Measurements from ENCODE around the gene RIMS3. TPM values are rescaled to one million over a fixed set of nuclear protein-coding genes. Genes with fewer than 3 reads are reported as not detected.

Gene RIMS3
- total RNA-seq, 1 donor from 2014 or later = 5.8 TPM

DNA sequence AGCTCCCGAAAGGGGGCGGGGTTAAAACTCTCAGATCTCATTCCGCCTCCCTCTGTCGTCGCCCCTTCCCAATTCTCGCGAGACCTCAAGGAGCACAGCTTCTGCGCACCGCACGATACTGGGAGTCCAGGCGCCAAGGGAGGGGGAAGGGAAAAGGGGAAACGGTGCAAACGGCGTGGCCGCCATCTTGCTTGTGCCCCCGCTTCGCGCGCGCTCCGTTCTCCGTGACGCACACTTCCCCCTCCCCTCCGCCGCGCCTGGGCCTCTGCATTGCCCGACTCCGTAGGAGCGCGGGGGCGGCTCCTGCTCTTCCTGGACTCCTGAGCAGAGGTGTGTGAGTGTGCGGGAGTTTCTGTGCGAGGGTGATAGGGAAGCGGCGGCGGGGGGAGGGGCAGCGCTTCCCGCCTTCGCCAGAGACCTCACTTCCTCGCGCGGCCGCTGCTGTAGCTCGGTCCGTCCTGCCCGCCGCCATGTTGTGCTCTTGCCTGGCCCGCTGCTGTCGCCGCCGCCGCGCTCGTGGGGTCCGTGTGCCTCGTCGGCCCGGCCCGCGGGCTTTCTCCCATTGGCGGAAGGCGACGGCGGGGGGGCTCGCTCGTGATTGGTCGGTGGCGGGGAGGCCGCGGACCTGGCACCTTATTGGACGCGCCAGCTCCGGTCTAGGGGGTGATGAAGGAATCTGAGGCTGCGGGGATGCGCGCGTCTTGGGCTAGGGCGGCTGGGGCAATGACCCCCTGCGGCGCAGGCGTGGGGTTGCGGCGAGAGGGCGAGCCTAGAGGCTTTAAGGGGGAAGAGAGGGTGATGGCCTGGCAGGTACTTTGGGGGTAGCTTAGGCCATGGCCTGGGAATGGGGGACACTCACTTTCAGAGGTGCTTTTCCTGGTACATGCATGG, 26.3 kb upstream of the RIMS3 start, which contains the start of gene NFYC:
Gene NFYC (plus strand): TSS at position 167 of the 891 bp plus-strand sequence. CDS start 47,140 bp downstream, outside the sequence.
- peak; percentile 100 for DNase-seq (ENCODE audit: low spot score)

DNA sequence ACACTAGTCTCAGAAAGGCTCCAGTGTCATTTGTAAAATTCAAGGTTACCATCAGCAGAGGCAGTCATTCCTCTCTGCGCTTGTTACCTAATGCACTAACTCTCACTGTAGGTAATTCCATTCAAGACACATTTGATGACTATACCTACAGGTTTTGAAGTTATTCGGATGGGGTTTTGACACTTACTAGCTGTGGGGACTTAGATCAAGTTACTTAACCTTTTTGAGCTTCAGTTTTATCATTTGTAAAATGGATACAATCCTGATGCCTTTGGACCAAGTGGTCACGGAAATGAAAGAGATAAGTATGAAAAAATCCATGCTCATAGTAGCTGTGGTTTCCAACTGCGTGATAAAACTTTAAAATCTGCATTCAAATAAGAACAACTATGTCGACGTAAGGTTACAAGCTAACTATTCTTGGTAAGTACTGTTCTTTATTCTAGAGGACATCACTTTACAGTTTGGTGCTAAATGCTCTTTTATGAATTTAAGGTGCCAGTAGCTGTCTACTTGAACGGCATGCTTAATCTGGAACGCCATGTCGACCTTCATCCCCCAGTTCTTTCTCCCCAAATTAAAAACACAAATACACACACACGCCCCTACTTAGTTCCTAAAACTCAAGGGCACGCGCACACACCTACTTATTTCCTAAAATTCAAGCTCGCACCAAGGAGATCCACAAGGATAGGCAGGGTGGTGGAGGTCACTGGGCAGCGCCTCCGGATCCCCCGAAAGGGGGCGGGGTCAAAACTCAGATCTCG, 25.5 kb upstream of the RIMS3 start:
- no peak for DNase-seq (ENCODE audit: low spot score)

DNA sequence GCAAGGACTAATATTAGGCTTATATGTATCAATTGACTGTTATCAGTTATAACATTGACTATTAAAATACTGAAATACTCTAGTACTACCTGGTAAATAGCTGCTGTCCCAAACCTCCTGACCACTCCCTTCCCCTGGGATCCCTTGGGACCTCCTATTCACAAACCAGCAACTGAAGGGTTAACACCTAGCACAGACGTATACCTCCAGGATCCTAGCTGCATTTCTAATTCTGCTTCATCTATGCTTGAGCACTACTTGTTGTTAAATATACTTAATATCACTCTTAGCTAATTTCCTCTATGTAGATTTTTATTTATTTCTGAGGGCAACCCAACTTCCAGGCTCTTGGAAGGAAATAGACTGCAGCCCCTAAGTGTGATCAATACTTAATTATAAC, 24.3 kb upstream of the RIMS3 start:
- DNase-seq (ENCODE audit: low spot score) = no peak

DNA sequence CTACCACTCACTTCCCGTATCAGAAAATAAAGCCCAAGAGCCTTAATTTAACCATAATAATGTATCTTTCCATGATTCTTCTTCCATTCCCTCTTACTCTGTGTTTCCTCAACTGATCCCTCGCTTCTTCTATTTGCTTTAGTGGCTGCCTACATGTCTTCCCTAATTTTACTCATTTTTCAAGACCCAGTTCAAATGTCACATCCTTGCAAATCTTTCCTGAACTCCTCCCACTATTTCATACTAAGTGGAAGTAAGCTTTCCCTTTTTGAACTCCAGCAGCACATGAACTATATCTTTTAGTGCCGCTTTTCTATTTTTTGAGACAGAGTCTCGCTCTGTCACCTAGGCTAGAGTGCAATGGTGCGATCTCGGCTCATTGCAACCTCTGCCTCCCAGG, 22.2 kb upstream of the RIMS3 start:
- DNase-seq (ENCODE audit: low spot score) = no peak

DNA sequence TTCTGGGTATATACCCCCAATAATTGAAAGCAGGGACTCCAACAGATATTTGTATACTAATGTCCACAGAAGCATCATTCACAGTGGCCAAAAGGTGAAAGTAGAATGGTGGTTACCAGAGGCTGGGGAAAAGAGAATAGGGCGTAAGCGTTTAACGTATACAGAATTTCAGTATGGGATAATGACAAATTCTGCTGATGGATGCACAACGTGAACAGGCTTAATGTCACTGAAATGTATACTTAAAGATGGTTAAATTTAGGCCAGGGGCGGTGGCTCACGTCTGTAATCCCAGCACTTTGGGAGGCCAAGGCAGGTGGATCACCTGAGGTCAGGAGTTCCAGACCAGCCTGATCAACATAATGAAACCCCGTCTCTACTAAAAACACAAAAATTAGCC, 21.6 kb upstream of the RIMS3 start:
- DNase-seq (ENCODE audit: low spot score) = no peak

DNA sequence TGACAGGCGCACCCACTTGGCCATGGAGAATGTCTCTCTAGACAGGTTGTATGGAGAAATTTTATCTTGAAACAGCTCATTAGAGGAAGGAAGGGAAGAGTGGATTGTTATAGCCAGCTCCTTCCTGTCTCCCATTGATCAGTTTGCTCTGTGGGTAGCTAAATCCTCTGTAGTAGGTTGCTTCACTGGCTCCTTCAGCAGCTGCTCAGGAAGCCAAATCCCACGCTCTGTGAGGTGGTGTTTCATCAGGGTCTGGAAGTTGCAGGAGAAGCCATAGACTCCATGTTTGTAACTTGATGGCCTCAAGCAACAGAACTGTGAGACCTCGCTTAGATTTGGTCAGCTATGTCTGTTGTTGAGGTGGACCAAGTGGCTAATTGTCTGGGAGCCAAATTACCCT, 19.2 kb upstream of the RIMS3 start:
- DNase-seq (ENCODE audit: low spot score) = no peak

DNA sequence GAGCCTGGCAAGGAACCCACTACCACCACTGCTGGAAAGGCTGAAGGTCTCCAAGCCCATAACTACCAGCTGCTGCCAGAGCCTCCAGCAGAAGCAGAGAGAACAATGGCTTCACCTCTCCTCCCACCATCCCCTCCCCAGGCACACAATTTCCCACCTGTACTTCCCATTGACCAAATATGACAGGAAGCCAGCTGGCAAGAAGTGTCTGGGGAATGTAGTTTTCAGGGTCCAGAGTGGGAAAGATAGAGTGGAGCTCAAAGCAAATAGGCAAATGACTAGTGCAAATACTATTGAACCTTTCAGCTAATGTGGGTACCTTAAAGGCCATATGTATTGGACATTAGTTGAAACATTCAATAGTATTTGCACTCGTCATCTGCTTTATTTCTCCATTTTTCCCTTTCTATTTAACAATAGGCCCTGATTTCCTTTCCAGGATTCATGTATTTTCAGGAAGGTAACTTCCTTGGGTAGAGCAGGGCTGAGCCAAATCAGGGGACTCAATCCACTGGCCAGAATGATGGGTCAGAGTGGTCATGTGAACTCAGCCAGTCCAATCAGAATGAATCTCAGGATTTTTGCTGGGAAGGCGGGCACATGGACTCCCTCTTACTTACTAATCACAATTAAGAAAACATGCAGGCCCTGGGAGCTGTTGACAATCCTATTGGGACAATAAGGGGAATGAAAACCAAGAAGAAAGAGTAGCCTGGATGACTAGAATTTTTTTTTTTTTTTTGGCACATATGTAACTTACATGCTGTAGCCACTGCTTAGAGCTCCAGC, 13.9 kb upstream of the RIMS3 start:
- no peak for DNase-seq (ENCODE audit: low spot score)

DNA sequence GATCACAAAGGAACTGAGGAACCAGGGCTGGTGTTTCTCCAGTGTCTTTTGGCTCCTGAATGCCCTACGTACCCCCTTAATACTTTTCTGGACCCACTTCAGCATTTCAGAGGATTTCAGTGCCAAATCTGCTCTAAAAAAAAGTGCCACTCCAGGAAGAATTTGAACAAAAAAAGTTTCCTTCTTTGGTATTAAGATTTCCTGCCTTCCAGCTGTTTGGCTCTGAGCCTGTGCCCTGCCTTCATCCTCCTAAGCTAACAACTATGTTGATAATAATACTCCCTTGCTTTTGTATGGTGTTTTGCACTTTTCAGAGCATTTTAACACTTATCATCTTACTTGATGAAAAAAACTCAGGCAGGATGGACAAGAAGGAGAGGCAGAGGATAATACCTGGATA, 11.0 kb upstream of the RIMS3 start:
- peak; percentile 50 for DNase-seq (ENCODE audit: low spot score)

DNA sequence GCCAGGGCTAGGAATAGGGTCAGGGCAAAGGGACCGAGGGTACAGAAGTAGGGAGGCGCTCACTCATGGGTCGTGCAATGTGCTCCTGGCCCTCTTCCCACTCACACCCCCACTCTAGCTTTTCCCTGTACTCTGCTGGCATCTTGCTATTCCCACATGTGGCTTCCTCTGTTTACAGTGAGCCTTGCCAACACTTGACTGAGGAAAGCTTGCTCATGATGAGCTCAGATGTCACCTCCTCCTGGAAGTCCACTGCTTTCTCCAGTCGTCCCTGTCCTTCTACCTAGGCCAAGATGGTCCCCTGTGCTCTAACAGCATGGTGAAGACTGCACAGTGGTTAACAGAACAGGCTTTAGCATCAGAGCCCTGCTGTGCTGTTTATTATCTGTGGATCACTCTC, 8.0 kb upstream of the RIMS3 start:
- DNase-seq (ENCODE audit: low spot score) = no peak

DNA sequence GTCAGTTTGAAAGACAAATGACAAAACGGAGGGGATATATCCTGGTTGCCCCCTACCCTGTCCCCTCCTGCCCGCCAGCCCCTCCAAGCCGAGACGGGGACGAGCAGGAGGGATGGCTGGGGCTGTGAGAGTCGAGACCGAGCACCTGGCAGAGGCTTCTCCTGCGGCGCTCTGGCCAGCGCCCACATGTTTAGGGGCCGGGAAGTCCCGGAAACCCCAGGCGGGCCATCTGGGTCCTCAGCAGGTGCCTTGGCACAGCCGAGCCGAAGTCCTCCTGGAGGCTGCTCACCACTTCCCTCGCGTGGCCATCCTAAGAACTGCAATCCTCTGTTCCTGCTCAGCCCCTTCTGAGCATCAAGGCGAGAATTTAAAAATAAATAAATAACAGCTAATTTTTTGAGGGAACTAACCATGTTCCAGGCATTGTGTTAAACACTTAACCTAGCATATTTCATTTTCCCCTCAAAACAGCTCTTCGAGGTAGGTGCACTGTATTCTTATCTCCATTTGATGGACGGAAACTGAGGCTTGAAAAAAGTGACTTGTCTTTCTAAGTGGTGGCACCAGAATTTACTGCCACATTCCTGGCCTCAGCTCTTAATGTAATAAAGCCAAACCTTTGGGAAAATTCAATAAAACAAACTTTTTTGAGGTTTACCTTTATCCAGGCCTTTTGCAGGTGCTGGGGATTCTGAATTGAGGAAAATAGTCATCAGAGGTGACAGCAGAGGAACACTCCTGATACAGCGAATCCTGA, 3.5 kb upstream of the RIMS3 start:
- DNase-seq (ENCODE audit: low spot score) = peak; percentile 64

DNA sequence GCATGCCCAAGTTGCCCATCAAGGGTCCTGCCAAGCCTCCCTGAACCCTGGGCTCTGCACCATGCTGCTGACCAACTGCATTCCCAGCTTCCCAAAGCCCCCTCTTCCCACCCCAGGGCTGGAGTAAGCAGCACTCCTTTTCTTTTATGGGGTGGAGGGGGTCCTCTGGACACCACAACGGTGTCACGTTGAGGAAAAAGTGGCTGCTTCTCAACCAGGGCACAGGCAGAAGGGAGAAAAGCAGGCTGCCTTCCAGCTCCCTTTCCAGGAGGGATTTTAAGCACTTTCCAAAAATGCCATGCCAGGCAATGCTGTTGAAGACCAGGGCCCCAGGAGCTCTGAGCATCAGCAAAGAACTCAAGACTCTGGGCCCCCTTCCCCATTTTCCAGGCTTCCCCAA, 691 bp downstream of the RIMS3 start:
- no peak for DNase-seq (ENCODE audit: low spot score)

DNA sequence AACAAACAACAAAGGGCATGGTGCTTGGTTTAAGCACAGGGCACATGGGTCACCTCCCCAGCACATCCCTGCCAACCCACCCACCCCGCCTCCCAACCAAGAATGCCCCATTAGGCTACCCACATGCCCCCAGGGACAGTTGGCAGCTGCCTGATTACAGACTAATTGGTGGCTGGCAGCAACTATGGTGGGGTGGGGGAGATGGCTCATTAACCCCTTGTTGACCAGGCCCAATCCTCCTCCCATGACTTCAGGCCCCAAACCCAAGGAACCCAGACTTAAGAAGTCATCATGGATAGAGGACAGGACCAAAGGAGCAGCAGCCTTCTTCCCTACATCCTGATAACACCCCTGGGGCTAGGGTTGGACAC, 1.3 kb downstream of the RIMS3 start:
- DNase-seq (ENCODE audit: low spot score) = no peak

DNA sequence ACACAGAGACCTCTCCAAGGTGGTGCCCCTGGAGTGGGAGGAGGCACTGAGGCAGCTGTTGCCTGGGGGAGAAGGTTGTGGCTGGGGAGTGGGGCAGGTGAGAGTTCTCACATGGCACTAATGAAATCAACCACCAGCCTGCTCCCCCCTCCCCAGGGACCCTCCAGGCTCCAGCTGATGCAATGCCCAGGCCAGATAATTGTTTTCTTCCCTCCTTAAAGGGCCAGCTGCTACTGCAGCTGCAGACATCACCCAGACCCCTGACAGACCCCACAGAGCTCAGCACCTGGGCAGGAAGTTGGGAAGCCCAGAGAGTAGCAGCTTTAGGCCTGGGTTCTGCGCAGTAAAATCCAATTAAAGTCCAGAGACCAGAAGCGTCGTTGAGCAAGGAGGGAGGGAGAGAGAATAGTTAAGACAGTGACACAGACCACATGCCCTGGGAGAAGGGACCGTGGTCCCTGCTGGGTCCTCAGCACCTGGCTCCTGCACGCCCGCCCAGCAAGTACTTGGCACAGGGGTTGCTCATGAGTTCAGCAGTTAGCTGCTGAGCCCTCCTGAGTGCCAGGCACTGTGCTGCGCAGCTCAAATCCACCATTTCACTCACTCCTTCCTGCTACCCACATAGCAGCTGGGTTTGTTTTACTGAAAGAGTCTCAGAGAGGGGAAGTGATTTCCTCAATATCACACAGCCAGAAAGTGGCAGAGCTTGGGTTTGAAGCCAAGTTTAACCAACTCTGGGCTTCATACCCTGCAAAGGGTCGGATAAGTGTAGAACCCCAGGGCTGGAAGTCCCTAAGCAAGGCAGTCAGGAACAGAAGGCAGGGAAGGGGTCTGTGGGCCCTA, 1.9 kb downstream of the RIMS3 start:
- no peak for DNase-seq (ENCODE audit: low spot score)

DNA sequence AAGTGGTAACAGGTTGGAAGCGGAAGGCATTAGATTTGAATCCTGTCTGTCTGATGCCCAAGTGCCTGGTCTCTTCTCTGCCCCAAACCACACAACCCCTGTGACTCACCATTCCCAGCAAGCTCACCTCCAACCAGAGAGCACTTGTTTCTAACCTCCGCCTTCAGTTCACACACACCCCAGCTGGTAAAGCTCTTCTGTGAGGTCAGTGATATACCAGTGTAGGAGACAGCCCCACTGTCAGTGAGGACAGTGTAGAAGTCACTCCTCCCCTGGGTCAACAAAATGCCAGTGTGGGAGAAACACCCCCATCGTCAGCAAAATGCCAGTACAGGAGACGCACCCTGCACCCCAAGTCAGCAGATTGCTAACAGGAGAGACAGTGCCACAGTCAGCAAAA, 2.6 kb downstream of the RIMS3 start:
- DNase-seq (ENCODE audit: low spot score) = no peak

DNA sequence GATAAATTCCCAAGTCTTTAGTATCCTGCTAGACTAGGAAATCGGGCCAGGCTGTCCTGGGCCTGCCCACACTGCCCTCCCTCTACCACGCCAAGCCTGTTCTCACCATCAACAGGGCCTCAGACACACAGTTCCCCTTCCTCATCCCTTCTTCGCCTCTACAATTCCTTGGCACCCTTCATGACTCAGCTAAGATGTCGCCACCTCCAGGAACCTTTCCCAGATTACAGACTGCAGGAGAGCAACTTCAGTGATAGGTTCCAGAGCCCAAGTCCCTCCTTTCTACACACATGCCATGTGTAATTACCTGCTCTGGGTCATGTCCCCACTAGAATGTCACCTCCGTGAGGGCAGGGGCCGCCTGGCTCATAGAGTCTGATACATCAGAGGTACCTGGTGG, 3.3 kb downstream of the RIMS3 start:
- DNase-seq (ENCODE audit: low spot score) = no peak

DNA sequence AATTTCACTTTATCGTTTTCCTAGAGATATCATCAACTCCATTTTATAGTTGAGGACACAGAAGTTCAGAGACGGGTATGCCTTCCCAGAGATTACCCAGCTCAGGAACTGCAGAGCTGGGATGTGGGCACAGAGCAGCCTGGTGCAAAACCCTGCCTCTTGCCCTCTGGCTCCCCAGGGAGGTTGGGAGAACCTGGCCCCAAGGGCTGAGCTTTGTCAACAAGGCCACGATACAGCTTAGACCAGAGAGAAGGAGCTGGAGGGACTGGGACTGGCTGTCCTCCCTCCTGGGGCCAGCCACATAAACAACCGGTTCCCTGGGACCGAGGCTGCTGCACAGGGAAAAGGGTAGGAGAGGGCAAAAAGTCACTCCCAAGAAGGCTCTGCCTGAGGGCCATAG, 3.8 kb downstream of the RIMS3 start:
- DNase-seq (ENCODE audit: low spot score) = no peak

DNA sequence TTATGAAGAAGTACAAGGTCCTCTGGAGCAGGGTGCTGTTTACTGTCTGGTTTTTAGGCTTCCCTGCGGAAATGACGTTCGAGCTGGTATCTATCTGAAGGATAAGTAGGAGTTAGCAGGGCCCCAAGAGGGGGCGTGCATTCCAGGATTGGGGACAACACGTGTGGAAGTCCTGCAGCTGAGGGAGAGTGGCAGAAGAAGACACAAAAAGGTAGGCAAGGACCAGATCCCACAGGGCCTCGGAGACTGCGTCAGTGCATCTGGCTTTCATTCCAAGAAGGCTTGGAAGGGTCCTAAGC, 5.9 kb downstream of the RIMS3 start:
- peak; percentile 40 for DNase-seq (ENCODE audit: low spot score)

DNA sequence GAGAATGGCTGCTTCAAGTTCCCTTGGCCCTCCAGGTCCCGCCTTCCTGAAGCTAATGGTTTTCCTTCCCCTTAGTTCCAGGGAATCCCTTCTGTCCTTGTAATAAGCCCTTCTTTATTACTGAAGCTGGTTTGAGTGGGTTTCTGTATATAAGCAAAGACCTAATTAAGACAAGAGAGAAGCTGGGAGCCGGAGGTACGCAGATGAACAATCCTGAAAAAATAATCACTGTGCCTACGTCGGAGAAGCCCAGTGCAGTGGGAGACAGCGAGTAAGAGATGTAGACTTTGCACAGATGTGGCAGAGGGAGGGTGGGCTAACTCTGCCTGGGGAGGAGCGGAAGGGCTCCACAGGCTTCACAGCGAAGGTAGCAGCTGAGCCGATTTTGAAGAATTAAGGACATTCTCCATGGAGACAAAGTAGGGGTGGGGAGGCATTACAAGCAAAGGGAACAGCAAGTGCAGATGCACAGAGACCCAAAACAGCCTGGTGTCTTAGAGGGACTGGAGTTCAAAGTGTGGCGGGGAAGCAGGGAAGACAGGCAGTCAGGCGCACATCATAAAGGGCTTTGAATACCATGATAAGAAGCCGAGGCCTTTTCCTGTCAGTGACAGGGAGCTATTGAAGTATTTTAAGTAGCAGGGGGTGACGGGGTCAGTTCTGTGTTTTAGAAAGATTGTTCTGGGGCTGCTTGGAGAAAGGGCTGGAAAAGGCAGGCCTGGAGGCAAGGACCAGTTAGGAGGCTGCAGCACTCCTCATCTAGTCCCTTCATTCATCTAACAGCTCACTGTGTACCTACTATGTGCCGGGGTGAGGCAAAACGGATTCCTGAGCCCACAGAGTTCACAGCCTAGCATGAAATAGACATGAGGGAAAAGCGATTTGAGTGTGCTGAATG, 6.5 kb downstream of the RIMS3 start:
- peak; percentile 60 for DNase-seq (ENCODE audit: low spot score)

DNA sequence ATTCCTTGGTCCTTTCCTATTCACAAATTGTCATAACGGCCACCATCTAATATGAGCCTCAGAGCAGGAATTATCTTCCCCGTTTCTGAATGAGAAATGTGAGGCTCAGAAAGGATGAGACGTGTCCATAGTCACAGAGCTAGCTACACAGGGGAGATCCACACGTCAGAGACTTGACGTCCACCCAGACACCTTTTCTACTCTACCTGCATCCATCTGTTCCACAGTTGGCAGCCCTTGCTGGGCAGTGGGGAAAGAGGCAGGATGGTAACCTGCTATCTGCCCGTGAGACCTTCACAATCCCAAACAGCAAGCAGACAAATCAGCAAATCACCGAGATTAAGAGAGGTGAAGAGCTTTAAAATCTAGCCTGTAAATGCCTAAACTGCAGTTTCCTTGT, 8.4 kb downstream of the RIMS3 start:
- no peak for DNase-seq (ENCODE audit: low spot score)

Measured in umbilical cord (tissue), 2 donors.